Natural killer cell (primary cell): ENCODE results near the gene UBA3. TPM values are rescaled to one million over a fixed set of nuclear protein-coding genes. Genes with fewer than 3 reads are reported as not detected.

Experiments
- ATAC-seq, 3 donors: fragments of 150-1000 bp in 2 of 3; fragments of 200-7000 bp in 1 of 3; cut with Tn5 transposase; 1 replicate in 1 of 3; 2 replicates in 2 of 3; pipeline ENCODE4 v1.10.0; 2021; ENCODE audit warnings: mild to moderate bottlenecking in 2 of 3, moderate library complexity in 2 of 3
- DNase-seq, 2 donors: peaks; one replicate each; pipeline versions ENCODE4 v3.0.0 to v3.0.0-alpha.2; 2013 to 2021; ENCODE audit warnings: mixed read lengths in 1 of 2
- H3K27ac ChIP-seq: one replicate; pipeline ENCODE4 v1.5.1; 2013; ENCODE audit warnings: mild to moderate bottlenecking, low read length
- H3K27me3 ChIP-seq: one replicate; pipeline ENCODE4 v1.6.1; 2013; ENCODE audit warnings: low read length; ENCODE audit not compliant: control insufficient read depth, insufficient read depth
- H3K36me3 ChIP-seq: one replicate; pipeline ENCODE4 v1.6.1; 2013; ENCODE audit warnings: low read length; ENCODE audit not compliant: control insufficient read depth, insufficient read depth
- H3K4me1 ChIP-seq: one replicate; pipeline ENCODE4 v1.6.1; 2013; ENCODE audit warnings: low read length; ENCODE audit not compliant: control insufficient read depth, insufficient read depth
- H3K4me3 ChIP-seq: one replicate; pipeline ENCODE4 v1.5.1; 2013; ENCODE audit warnings: low read length
- H3K9me3 ChIP-seq: one replicate; pipeline ENCODE4 v1.6.1; 2013; ENCODE audit warnings: low read length; ENCODE audit not compliant: control insufficient read depth, insufficient read depth
- H3K27ac Mint-ChIP-seq, 2 donors: one replicate each; pipeline ENCODE4 v1.8.0; 2022; ENCODE audit warnings: mild to moderate bottlenecking in 2 of 2, mixed read lengths in 2 of 2, moderate library complexity in 1 of 2
- H3K27me3 Mint-ChIP-seq, 2 donors: one replicate each; pipeline ENCODE4 v1.8.0; 2022; ENCODE audit warnings: low read depth in 2 of 2, mixed read lengths in 2 of 2
- H3K36me3 Mint-ChIP-seq: one replicate; pipeline ENCODE4 v1.8.0; 2022; ENCODE audit warnings: mixed read lengths
- H3K4me1 Mint-ChIP-seq, 2 donors: one replicate each; pipeline ENCODE4 v1.8.0; 2022; ENCODE audit warnings: mixed read lengths in 2 of 2
- H3K4me3 Mint-ChIP-seq: one replicate; pipeline ENCODE4 v1.8.0; 2022; ENCODE audit warnings: mild to moderate bottlenecking, moderate library complexity, mixed read lengths
- H3K9me3 Mint-ChIP-seq, 2 donors: one replicate each; pipeline ENCODE4 v1.8.0; 2022; ENCODE audit warnings: mixed read lengths in 2 of 2
- WGBS: methylation state at CpG from one replicate; pipeline ENCODE4 v1.1.7; 2013; ENCODE audit warnings: missing lambda C conversion rate; ENCODE audit not compliant: insufficient coverage; 5-methylcytosine and 5-hydroxymethylcytosine counted together
- intact Hi-C: fragments of 100-400 bp; cut with micrococcal nuclease; formaldehyde crosslinking; loops from one replicate; pipeline ENCODE4 v1.14.2; 2022
- total RNA-seq, 4 donors: library from RNA; stranded (reverse); fragments of 120-200 nt in 1 of 4; gene quantifications; one replicate each; pipeline versions ENCODE4 v1.2.3 to v1.2.4, GENCODE V29; 2013 to 2022
- TF ChIP-seq, protein P1 (sequence below): fragments of 200-600 bp; IDR thresholded peaks from one replicate; pipeline ENCODE4 v1.8.0; 2022; ENCODE audit warnings: antibody characterized with exemption

Gene UBA3
- total RNA-seq, 3 donors from 2014 or later (not counting 1 experiment from before 2014, with no cell fraction given), result 72.0 to 87.7 (median 72.8) TPM

DNA sequence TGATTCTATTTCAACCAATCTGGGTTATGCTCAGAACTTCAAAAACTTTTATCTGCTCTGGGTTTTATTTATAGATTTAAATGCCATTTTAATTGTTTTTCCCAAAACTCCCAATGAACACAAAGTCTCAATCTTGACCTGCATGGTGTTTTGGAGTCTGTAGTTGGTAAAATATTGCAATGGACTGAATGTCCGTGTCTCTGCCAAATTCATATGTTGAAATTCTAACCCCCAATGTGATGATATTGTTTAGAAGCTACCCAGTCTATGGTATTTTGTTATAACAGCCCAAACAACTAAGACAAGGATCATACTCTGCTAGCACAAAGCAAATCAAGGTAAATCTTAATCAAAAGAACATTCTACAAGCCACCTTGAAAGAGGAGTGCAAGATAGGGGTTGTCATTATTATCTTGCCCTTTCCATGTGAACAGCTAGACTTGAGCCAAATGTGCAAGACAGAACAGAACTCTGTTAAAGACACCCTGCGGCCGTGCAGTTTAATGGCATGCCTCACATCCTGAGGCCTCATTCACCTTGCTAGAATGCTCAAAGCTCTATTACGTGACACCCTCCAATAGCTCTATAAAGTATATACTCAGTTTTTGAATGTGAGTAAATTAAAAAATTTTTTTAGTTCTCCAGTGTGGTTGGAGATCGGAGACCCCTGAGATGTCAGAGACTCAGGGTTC lies 74.2 kb downstream of the UBA3 start:
- Mint-ChIP-seq H3K36me3 (no peaks in the 10 kb centered on the region), H3K9me3 (no peaks in the 10 kb centered on the region), H3K27ac (no peak overlapping the region), H3K27me3 (no peaks in the 10 kb centered on the region), H3K4me1 (peaks cover 0 to 3% of the 10 kb centered on the region in 2 donors), H3K4me3 (no peak overlapping the region)
- 92% methylated on average over 2 of the region's 5 CpGs for WGBS
- Histone ChIP-seq H3K27me3 (no peaks in the 10 kb centered on the region), H3K4me3 (no peak overlapping the region), H3K9me3 (no peaks in the 10 kb centered on the region), H3K27ac (no peak overlapping the region), H3K36me3 (peaks cover 18% of the 10 kb centered on the region), H3K4me1 (no peaks in the 10 kb centered on the region)
- DNase-seq (no peak), ATAC-seq (no peak)
- intact Hi-C loops, result no loop called here
- TF ChIP-seq, protein P1, sequence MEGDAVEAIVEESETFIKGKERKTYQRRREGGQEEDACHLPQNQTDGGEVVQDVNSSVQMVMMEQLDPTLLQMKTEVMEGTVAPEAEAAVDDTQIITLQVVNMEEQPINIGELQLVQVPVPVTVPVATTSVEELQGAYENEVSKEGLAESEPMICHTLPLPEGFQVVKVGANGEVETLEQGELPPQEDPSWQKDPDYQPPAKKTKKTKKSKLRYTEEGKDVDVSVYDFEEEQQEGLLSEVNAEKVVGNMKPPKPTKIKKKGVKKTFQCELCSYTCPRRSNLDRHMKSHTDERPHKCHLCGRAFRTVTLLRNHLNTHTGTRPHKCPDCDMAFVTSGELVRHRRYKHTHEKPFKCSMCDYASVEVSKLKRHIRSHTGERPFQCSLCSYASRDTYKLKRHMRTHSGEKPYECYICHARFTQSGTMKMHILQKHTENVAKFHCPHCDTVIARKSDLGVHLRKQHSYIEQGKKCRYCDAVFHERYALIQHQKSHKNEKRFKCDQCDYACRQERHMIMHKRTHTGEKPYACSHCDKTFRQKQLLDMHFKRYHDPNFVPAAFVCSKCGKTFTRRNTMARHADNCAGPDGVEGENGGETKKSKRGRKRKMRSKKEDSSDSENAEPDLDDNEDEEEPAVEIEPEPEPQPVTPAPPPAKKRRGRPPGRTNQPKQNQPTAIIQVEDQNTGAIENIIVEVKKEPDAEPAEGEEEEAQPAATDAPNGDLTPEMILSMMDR, result no peak

DNA sequence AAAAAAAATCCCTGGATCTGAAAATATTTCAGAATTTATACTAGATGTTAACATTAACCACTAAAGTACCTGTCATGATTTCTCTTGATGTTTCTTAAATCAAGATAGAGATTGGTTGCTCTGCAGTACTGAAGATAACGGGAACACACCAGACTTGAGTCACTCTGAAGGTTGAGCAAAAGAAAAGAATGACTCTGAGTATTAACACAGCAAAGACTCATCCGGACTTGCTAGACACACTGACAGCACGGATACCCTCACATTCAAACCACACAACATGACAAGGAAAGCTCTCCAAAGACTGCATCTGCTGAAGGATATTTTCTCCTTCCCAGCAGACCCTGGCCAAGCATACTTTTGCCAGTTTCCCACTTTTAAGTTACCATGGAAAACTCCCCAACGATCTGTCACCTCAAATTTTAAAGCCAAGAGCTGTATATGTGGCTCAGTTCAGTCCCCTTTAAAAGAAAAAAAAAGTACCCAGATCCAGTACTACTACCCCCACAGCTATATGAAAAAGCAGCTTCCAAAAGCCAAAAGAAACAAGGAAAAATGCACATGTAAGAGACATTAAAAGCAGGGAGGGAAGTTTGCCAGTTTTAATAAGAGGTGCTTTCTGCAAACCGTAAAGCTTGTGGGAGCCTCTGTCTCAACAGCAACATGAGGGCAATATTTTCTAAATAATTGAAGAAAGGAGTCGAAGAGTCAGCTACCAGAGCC lies 74.9 kb downstream of the UBA3 start:
- Histone ChIP-seq H3K9me3 (no peaks in the 10 kb centered on the region), H3K4me3 (no peak overlapping the region), H3K27ac (no peak overlapping the region), H3K4me1 (no peaks in the 10 kb centered on the region), H3K36me3 (peaks cover 18% of the 10 kb centered on the region), H3K27me3 (no peaks in the 10 kb centered on the region)
- TF ChIP-seq, protein P1, result no peak
- no peak for ATAC-seq
- no peak overlapping the region for H3K4me3 Mint-ChIP-seq
- 95% methylated on average over 5 of the region's 6 CpGs for WGBS
- DNase-seq, result no peak
- no peaks in the 10 kb centered on the region for H3K9me3 Mint-ChIP-seq
- no peaks in the 10 kb centered on the region for H3K36me3 Mint-ChIP-seq
- H3K27me3 Mint-ChIP-seq, result no peaks in the 10 kb centered on the region
- H3K4me1 Mint-ChIP-seq, result peaks cover 0 to 3% of the 10 kb centered on the region in 2 donors
- intact Hi-C loops, result no loop called here
- H3K27ac Mint-ChIP-seq, result no peak overlapping the region

Other genes starting within 250 kb of the UBA3 start
- gene TAFA4, start 147.8 kb downstream of the UBA3 start, total RNA-seq, result not detected
- 10 to 100 TPM in 2 of 3 donors, 1 to 10 TPM in 1; 8.4 to 11.6 (median 10.8) TPM for gene EOGT, start 66.7 kb downstream of the UBA3 start, total RNA-seq
- 100 to 1,000 TPM in 1 of 3 donors, 10 to 100 TPM in 2; 76.9 to 110 (median 85.5) TPM for gene TMF1, start 28.0 kb downstream of the UBA3 start, total RNA-seq
- 100 to 1,000 TPM in 2 of 3 donors, 10 to 100 TPM in 1; 98.1 to 132 (median 105) TPM for gene ARL6IP5, start 4.6 kb upstream of the UBA3 start, total RNA-seq
- not detected for gene LMOD3, start 42.2 kb upstream of the UBA3 start, total RNA-seq